Heart left ventricle (tissue), 16 donors: Measurements from ENCODE around the gene EXOC8. TPM values are rescaled to one million over a fixed set of nuclear protein-coding genes. Genes with fewer than 3 reads are reported as not detected.

ENCODE experiments used
- ATAC-seq, 4 donors: fragments of 200-7000 bp; cut with Tn5 transposase; one replicate each; pipeline ENCODE4 v1.9.1; 2020 to 2022; ENCODE audit warnings: moderate library complexity in 4 of 4, mild to moderate bottlenecking in 3 of 4, moderate number of reproducible peaks in 1 of 4
- DNase-seq, 5 donors: peaks; one replicate each; pipeline ENCODE4 v3.0.0-alpha.2; 2020
- H3K27ac ChIP-seq, 12 donors: fragments of 200-600 bp; sonication (generic) in 4 of 12; one replicate each; pipeline versions ENCODE4 v1.5.0 to v1.8.0; 2016 to 2022; ENCODE audit warnings: mild to moderate bottlenecking in 2 of 12
- H3K27me3 ChIP-seq, 9 donors: fragments of 200-600 bp; sonication (generic) in 2 of 9; one replicate each; pipeline versions ENCODE4 v1.5.1 to v1.8.0; 2016 to 2022; ENCODE audit warnings: mild to moderate bottlenecking in 3 of 9
- H3K36me3 ChIP-seq, 9 donors: fragments of 200-600 bp; sonication (generic) in 2 of 9; one replicate each; pipeline versions ENCODE4 v1.5.0 to v1.8.0; 2018 to 2022; ENCODE audit warnings: mild to moderate bottlenecking in 2 of 9
- H3K4me1 ChIP-seq, 12 donors: fragments of 200-600 bp; sonication (generic) in 4 of 12; one replicate each; pipeline versions ENCODE4 v1.5.0 to v1.8.0; 2016 to 2022; ENCODE audit warnings: mild to moderate bottlenecking in 3 of 12
- H3K4me3 ChIP-seq, 12 donors: fragments of 200-600 bp; sonication (generic) in 4 of 12; one replicate each; pipeline versions ENCODE4 v1.5.0 to v1.8.0; 2017 to 2022; ENCODE audit warnings: mild to moderate bottlenecking in 9 of 12, moderate library complexity in 4 of 12
- H3K9me3 ChIP-seq, 12 donors: fragments of 200-600 bp; sonication (generic) in 4 of 12; one replicate each; pipeline versions ENCODE4 v1.5.0 to v1.8.0; 2016 to 2022; ENCODE audit warnings: mild to moderate bottlenecking in 1 of 12
- CTCF ChIP-seq, 12 donors: fragments of 200-600 bp; sonication (generic) in 4 of 12; IDR thresholded peaks; one replicate each; pipeline versions ENCODE4 v1.5.0 to v1.8.0; 2018 to 2022; ENCODE audit warnings: antibody characterized with exemption in 12 of 12, mild to moderate bottlenecking in 5 of 12
- POLR2A ChIP-seq, 2 donors: fragments of 450-650 bp; IDR thresholded peaks; one replicate each; pipeline ENCODE4 v1.6.1; 2017; ENCODE audit warnings: antibody characterized with exemption in 2 of 2, mild to moderate bottlenecking in 2 of 2, moderate library complexity in 2 of 2
- WGBS, 4 donors: extraction: QIAGEN DNeasy Blood & Tissue Kit in 2 of 4; methylation state at CpG; one replicate each; pipeline versions ENCODE4 v1.1.5 to v1.1.7; 2013 to 2018; 5-methylcytosine and 5-hydroxymethylcytosine counted together
- intact Hi-C, 10 donors: fragments of 100-400 bp; cut with DNase I; formaldehyde crosslinking; loops; one replicate each; pipeline versions ENCODE4 v1.11.1 to v1.14.2; 2022
- polyA plus RNA-seq, 2 donors: library from polyadenylated mRNA; stranded (reverse); fragments of 200-250 nt; gene quantifications; one replicate each; pipeline ENCODE4 v1.2.3, GENCODE V29; 2013
- total RNA-seq, 9 donors: library from RNA; depleted of rRNA in 2 of 9; stranded (reverse); fragments of >200 nt in 2 of 9; fragmentation: NEBNext Ultra II Directional in 3 of 9; extraction: Animal tissue kit (Norgen Biotek cat#: 25700) in 3 of 9; gene quantifications; one replicate each; pipeline versions ENCODE4 v1.1.0 to v1.2.4, GENCODE V29; 2016 to 2023
- donor health status: ischemic (EF 13 %, LVEDD 7.1; RV severe dilation, severe dysfunction).
- donor health status: healthy with polysubstance abuse.
- donor health status: DM: no; HTN: yes; CAD: no.
- donor health status: DM: no; HTN: no; CAD: no.
- donor health status: ischemic (EF 25% LVEDD 6.9; RV normal size, moderate dysfunction).
- donor health status: ischemic (EF 25% LVEDD 5.7; RV mildly dilated, moderate dysfunction).
- donor health status: healthy.
- donor health status: DM: yes; HTN: yes; CAD: no.
- donor health status: ischemic (EF 35%, LVEDD 5.7; RV mildly dilated, moderate dysfunction).
- donor health status: nonischemic (EF 11% LVEDD 7.7; RV severe dilation, severe dysfunction).
- donor health status: DM: yes; HTN: yes; CAD: no.
- donor health status: PGD.
- donor health status: ischemic (EF 29% LVEDD 5.4; RV normal size, mild dysfunction).
- donor health status: nonischemic (EF 23%, LVEDD 6.1; RV moderate dilation, normal function).

EXOC8 gene
- total and polyA plus RNA-seq, 11 donors, result 3.7 to 14.8 (median 12.2) TPM

GRCh38 chr1:231384696-231385415 is 47.2 kb upstream of the EXOC8 start:
- ATAC-seq, result no peak
- DNase-seq, result no peak
- WGBS, 4 donors, result 80 to 84% (median 81%) methylated on average over 6 of the region's 6 CpGs
- H3K27me3 ChIP-seq, result no peaks in the 10 kb centered on the region
- TF ChIP-seq POLR2A (IDR thresholded peaks at IDR 0.05) (no peak), CTCF (IDR thresholded peaks at IDR 0.05) (no peak)
- intact Hi-C loops, result loop anchor here in 4 of 10 donors (5.0 kb wide), 1 partner anchor 32 kb away; no protein-coding TSS in a partner anchor
- H3K4me1 ChIP-seq, result peaks cover 3 to 77% (median 48%) of the 10 kb centered on the region in 12 donors
- H3K4me3 ChIP-seq, result no peak overlapping the region
- no peaks in the 10 kb centered on the region for H3K9me3 ChIP-seq
- no peak overlapping the region for H3K27ac ChIP-seq
- peaks cover 0 to 3% (median 0%) of the 10 kb centered on the region in 9 donors for H3K36me3 ChIP-seq

- intact Hi-C loops, result loop anchor here in 4 of 10 donors (5.0 kb wide), 1 partner anchor 34 kb away; no protein-coding TSS in a partner anchor
- DNase-seq (no peak), ATAC-seq (peak in 3 of 4 donors; percentile 32 to 54 (median 42))
- TF ChIP-seq POLR2A (IDR thresholded peaks at IDR 0.05) (no peak), CTCF (IDR thresholded peaks at IDR 0.05) (no peak)
- peaks cover 3 to 90% (median 53%) of the 10 kb centered on the region in 12 donors for H3K4me1 ChIP-seq
- no peaks in the 10 kb centered on the region for H3K36me3 ChIP-seq
- H3K9me3 ChIP-seq, result no peaks in the 10 kb centered on the region
- H3K27me3 ChIP-seq, result no peaks in the 10 kb centered on the region
- WGBS, 4 donors, result 46 to 62% (median 52%) methylated on average over 5 of the region's 5 CpGs
- peak overlapping the region in 1 of 12 donors; percentile 2 for H3K27ac ChIP-seq
- H3K4me3 ChIP-seq, result no peak overlapping the region
Measured at GRCh38 chr1:231383159-231383860, 45.7 kb upstream of the EXOC8 start.

- Histone ChIP-seq H3K27me3 (no peaks in the 10 kb centered on the region), H3K27ac (no peak overlapping the region), H3K4me3 (no peak overlapping the region), H3K4me1 (peaks cover 5 to 90% (median 56%) of the 10 kb centered on the region in 12 donors), H3K9me3 (no peaks in the 10 kb centered on the region), H3K36me3 (no peaks in the 10 kb centered on the region)
- intact Hi-C loops, result loop anchor here in 4 of 10 donors (5.0 kb wide), 1 partner anchor 35 kb away; no protein-coding TSS in a partner anchor
- DNase-seq (no peak), ATAC-seq (no peak)
- WGBS, 4 donors, result 75 to 83% (median 79%) methylated on average over 3 of the region's 3 CpGs
- TF ChIP-seq CTCF (IDR thresholded peaks at IDR 0.05) (no peak), POLR2A (IDR thresholded peaks at IDR 0.05) (no peak)
Measured at GRCh38 chr1:231382426-231382825, 44.8 kb upstream of the EXOC8 start.

GRCh38 chr1:231381729-231382128 is 44.1 kb upstream of the EXOC8 start:
- H3K27me3 ChIP-seq, result no peaks in the 10 kb centered on the region
- no peaks in the 10 kb centered on the region for H3K9me3 ChIP-seq
- DNase-seq, result no peak
- no peaks in the 10 kb centered on the region for H3K36me3 ChIP-seq
- no peak for ATAC-seq
- TF ChIP-seq CTCF (IDR thresholded peaks at IDR 0.05), result no peak
- TF ChIP-seq POLR2A (IDR thresholded peaks at IDR 0.05), result no peak
- intact Hi-C loops, result loop anchor here in 4 of 10 donors (5.0 kb wide), 1 partner anchor 36 kb away; no protein-coding TSS in a partner anchor
- peaks cover 5 to 96% (median 62%) of the 10 kb centered on the region in 12 donors for H3K4me1 ChIP-seq
- WGBS, 4 donors, result 31 to 64% (median 50%) methylated on average over 2 of the region's 2 CpGs
- no peak overlapping the region for H3K4me3 ChIP-seq
- no peak overlapping the region for H3K27ac ChIP-seq
